ENCODE measurements around the gene PTPRM.

DNA sequence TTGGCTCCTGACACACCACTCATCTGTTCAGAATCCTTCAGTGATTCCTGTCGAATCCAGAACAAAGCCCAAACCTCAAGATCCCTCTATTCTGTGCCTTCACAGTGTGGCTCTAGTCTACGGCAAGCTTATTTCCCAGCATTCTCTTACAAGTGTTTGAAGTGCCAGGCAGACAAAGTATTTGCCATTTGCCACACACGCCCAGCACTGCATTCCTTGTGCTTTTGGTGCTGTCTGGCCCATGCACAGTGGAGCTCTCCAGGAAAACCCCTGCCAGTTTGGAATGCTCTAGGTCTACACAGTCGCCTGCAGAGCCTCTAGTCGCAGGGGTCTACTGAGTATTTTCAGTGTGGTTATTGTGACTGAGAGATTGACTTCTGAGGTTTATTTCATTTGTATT lies 783.5 kb downstream of the PTPRM start:
- no peak for TF ChIP-seq EZH2 (IDR thresholded peaks at IDR 0.05)
- TF ChIP-seq, protein P1, sequence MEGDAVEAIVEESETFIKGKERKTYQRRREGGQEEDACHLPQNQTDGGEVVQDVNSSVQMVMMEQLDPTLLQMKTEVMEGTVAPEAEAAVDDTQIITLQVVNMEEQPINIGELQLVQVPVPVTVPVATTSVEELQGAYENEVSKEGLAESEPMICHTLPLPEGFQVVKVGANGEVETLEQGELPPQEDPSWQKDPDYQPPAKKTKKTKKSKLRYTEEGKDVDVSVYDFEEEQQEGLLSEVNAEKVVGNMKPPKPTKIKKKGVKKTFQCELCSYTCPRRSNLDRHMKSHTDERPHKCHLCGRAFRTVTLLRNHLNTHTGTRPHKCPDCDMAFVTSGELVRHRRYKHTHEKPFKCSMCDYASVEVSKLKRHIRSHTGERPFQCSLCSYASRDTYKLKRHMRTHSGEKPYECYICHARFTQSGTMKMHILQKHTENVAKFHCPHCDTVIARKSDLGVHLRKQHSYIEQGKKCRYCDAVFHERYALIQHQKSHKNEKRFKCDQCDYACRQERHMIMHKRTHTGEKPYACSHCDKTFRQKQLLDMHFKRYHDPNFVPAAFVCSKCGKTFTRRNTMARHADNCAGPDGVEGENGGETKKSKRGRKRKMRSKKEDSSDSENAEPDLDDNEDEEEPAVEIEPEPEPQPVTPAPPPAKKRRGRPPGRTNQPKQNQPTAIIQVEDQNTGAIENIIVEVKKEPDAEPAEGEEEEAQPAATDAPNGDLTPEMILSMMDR (IDR thresholded peaks at IDR 0.05), result no peak
- TF ChIP-seq EZH2phosphoT487 (IDR thresholded peaks at IDR 0.05), result no peak

Measured in neural progenitor cell (in vitro differentiated cells).